ENCODE measurements around the gene IRF9.

DNA sequence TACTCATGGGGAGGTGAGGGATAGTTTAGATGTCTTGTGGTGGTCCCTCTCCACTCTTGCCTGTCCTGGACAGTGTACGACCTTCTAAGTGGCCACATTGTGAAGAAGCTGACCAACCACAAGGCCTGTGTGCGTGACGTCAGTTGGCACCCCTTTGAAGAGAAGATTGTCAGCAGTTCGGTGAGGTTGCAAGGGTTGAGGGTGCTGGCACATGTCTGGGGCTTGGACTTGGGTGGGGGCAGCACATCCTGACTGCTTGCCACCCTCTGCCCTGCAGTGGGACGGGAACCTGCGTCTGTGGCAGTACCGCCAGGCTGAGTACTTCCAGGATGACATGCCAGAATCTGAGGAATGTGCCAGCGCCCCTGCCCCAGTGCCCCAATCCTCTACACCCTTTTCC is 38.2 kb upstream of the IRF9 start:
- no peak for TF ChIP-seq CTCF (conservative IDR thresholded peaks at IDR 0.05; ENCODE audit: low read depth, low read length)
- TF ChIP-seq NFE2L2 (IDR thresholded peaks at IDR 0.05; ENCODE audit: low read depth, low read length) = no peak
- no peak for TF ChIP-seq RFX5 (IDR thresholded peaks at IDR 0.05; ENCODE audit: low read depth, low read length)
- TF ChIP-seq, protein P1, sequence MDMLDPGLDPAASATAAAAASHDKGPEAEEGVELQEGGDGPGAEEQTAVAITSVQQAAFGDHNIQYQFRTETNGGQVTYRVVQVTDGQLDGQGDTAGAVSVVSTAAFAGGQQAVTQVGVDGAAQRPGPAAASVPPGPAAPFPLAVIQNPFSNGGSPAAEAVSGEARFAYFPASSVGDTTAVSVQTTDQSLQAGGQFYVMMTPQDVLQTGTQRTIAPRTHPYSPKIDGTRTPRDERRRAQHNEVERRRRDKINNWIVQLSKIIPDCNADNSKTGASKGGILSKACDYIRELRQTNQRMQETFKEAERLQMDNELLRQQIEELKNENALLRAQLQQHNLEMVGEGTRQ (IDR thresholded peaks at IDR 0.05; ENCODE audit: low read depth, low read length) = no peak
- TF ChIP-seq POLR2A (IDR thresholded peaks at IDR 0.05; ENCODE audit: low read depth, low read length) = no peak
- no peak for TF ChIP-seq RAD21 (IDR thresholded peaks at IDR 0.05; ENCODE audit: low read length)
- TF ChIP-seq BHLHE40 (IDR thresholded peaks at IDR 0.05; ENCODE audit: low read depth, low read length) = no peak
- TF ChIP-seq MXI1 (IDR thresholded peaks at IDR 0.05; ENCODE audit: borderline replicate concordance, low read depth, low read length) = no peak
- TF ChIP-seq MAFK (IDR thresholded peaks at IDR 0.05; ENCODE audit: low read depth, low read length) = no peak
- no peak for TF ChIP-seq CEBPB (IDR thresholded peaks at IDR 0.05; ENCODE audit: low read depth, low read length)
- no peak for TF ChIP-seq SMC3 (IDR thresholded peaks at IDR 0.05; ENCODE audit: low read depth, low read length)
- TF ChIP-seq, protein P2, sequence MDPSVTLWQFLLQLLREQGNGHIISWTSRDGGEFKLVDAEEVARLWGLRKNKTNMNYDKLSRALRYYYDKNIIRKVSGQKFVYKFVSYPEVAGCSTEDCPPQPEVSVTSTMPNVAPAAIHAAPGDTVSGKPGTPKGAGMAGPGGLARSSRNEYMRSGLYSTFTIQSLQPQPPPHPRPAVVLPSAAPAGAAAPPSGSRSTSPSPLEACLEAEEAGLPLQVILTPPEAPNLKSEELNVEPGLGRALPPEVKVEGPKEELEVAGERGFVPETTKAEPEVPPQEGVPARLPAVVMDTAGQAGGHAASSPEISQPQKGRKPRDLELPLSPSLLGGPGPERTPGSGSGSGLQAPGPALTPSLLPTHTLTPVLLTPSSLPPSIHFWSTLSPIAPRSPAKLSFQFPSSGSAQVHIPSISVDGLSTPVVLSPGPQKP (IDR thresholded peaks at IDR 0.05; ENCODE audit: borderline replicate concordance, low read depth, low read length) = no peak
- TF ChIP-seq FOS (IDR thresholded peaks at IDR 0.05; ENCODE audit: low read depth, low read length) = no peak

Measured in IMR-90 (cell line).